Transverse colon (tissue), 4 donors: ENCODE results near the gene SMAD1. TPM values are rescaled to one million over a fixed set of nuclear protein-coding genes. Genes with fewer than 3 reads are reported as not detected.
"Not testable (repeated sequence)": the region's sequence is repeated elsewhere in the genome, so short reads cannot be mapped to it uniquely, and the experiment has no call there.

Experiments used
- DNase-seq: peaks from one replicate; pipeline ENCODE4 v3.0.0-alpha.2; 2019
- H3K27ac ChIP-seq, 4 donors: fragments of 200-600 bp; sonication (generic); 2 replicates each; pipeline ENCODE4 v1.5.1; 2016 to 2018; ENCODE audit warnings: inconsistent platforms in 4 of 4
- H3K27me3 ChIP-seq: fragments of 200-600 bp; sonication (generic); 2 replicates; pipeline ENCODE4 v1.5.1; 2017; ENCODE audit warnings: inconsistent platforms
- H3K36me3 ChIP-seq, 4 donors: fragments of 200-600 bp; sonication (generic); 2 replicates each; pipeline ENCODE4 v1.5.1; 2017 to 2019; ENCODE audit warnings: inconsistent platforms in 4 of 4
- H3K4me1 ChIP-seq, 4 donors: fragments of 200-600 bp; sonication (generic); 2 replicates each; pipeline ENCODE4 v1.5.1; 2017 to 2020; ENCODE audit warnings: inconsistent platforms in 4 of 4
- H3K4me3 ChIP-seq, 4 donors: fragments of 200-600 bp; sonication (generic); 1 replicate in 1 of 4; 2 replicates in 3 of 4; pipeline versions ENCODE4 v1.5.1 to v1.6.1; 2017 to 2019; ENCODE audit warnings: inconsistent platforms in 4 of 4
- H3K9me3 ChIP-seq, 2 donors: fragments of 200-600 bp; sonication (generic); 2 replicates each; pipeline ENCODE4 v1.5.1; 2017 to 2019; ENCODE audit warnings: inconsistent platforms in 2 of 2
- CTCF ChIP-seq, 5 experiments: fragments of 200-600 bp in 3 of 5; fragments of 450-650 bp in 2 of 5; sonication (generic) in 3 of 5; IDR thresholded peaks; 1 replicate in 2 of 5; 2 replicates in 3 of 5; pipeline ENCODE4 v1.5.1; 2016 to 2017; ENCODE audit warnings: antibody characterized with exemption in 5 of 5, inconsistent platforms in 3 of 5, mild to moderate bottlenecking in 2 of 5, moderate library complexity in 1 of 5
- EP300 ChIP-seq: sonication (generic); formaldehyde crosslinking; IDR thresholded peaks from one replicate; pipeline ENCODE4 v1.6.1; 2017; ENCODE audit warnings: antibody characterized with exemption, low read depth
- POLR2A ChIP-seq: fragments of 450-650 bp; IDR thresholded peaks from one replicate; pipeline ENCODE4 v1.6.1; 2016; ENCODE audit warnings: antibody characterized with exemption, mild to moderate bottlenecking, moderate library complexity
- POLR2AphosphoS5 ChIP-seq, 3 donors: sonication (generic); formaldehyde crosslinking; IDR thresholded peaks; one replicate each; pipeline ENCODE4 v1.6.1; 2016; ENCODE audit warnings: antibody characterized with exemption in 3 of 3
- WGBS, 2 donors: methylation state at CpG; one replicate each; pipeline ENCODE4 v1.1.5; 2018; ENCODE audit warnings: low coverage in 1 of 2; 5-methylcytosine and 5-hydroxymethylcytosine counted together
- in situ Hi-C, 4 donors: fragments of 200-750 bp; cut with MboI; loops; one replicate each; pipeline versions ENCODE4 v1.15.0 to v1.15.1; 2017; ENCODE audit warnings: low sequenced_read_pairs in 3 of 4, low pct_ligation_motif_present in 1 of 4, low pct_unique_long_range_greater_than_20kb in 1 of 4
- intact Hi-C: fragments of 100-400 bp; cut with DNase I; formaldehyde crosslinking; loops from one replicate; pipeline ENCODE4 v1.15.1; 2023; ENCODE audit warnings: low total_unique reads
- total RNA-seq, 4 donors: library from RNA; depleted of rRNA; stranded (reverse); fragments of >200 nt; gene quantifications; one replicate each; pipeline ENCODE4 v1.1.0, GENCODE V29; 2016

The SMAD1 gene
- total RNA-seq, 4 donors from 2014 or later, result 42.9 to 65.1 (median 46.5) TPM

DNA sequence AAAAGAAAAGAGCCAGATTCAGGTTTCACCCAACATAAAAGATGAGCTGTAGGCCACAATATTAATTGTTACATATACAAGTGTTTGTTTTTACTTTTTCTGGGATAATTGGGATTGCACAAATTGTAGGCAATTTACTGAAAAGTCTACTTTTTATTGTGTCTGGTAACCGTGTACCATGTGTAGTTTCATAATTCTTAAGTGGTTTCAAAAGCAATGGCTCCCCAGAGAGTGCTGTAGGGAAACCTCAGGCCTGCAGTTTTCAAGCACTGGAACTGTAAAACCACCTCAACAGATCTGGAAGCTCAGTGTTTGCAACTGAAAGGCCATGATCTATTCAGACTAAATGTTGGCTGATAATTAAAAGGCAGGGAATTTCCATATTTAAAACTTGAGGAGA lies 83.7 kb downstream of the SMAD1 start:
- peaks cover 0 to 3% of the 10 kb centered on the region in 2 donors for H3K9me3 ChIP-seq
- intact Hi-C loops, result no loop called here
- no peaks in the 10 kb centered on the region for H3K4me1 ChIP-seq
- DNase-seq, result no peak
- in situ Hi-C loops, result loop anchor here in 3 of 4 donors (25.0 kb wide), 2 partner anchors 328 to 353 kb away; no protein-coding TSS in a partner anchor
- 32 to 38% methylated on average over 1 of the region's 1 CpG for WGBS, 2 donors
- H3K27ac ChIP-seq, result no peak overlapping the region
- no peaks in the 10 kb centered on the region for H3K36me3 ChIP-seq
- no peak for TF ChIP-seq POLR2A
- no peak for TF ChIP-seq EP300
- TF ChIP-seq CTCF (IDR thresholded peaks at IDR 0.05), result no peak
- no peak for TF ChIP-seq POLR2AphosphoS5 (IDR thresholded peaks at IDR 0.05)
- H3K4me3 ChIP-seq, result no peak overlapping the region
- no peaks in the 10 kb centered on the region for H3K27me3 ChIP-seq

DNA sequence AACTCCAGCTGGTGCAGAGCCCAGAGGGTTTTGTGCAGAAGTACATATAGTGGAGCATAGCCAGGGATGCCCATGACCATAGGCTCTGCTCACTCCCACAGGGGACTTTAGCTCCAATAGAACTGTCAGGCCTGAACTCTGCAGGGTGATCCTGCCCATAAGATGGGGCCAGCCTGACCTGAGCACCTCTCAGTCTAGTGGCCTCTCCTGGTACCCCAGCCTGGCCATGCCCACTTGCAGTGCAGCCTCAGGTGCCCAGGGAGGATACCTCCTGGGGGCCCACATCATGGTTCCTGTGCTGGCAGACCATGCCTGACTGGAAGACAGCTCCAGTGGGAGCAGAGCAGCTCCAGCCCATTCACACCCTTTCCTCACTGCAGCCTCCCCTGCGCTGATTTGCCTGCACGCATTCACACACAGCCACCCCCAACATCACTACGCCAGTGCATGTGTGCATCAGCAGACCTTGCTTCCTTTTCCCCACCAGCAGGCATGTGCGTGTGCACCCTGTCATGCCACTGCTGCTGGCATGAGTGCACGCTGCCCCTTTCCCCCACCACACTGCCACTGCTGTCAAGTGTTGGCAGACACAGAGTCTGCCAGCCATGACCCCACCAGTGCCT lies 84.5 kb downstream of the SMAD1 start:
- Histone ChIP-seq H3K27ac (no peak overlapping the region), H3K27me3 (no peaks in the 10 kb centered on the region), H3K4me1 (no peaks in the 10 kb centered on the region), H3K9me3 (peaks cover 0 to 3% of the 10 kb centered on the region in 2 donors), H3K36me3 (no peaks in the 10 kb centered on the region), H3K4me3 (no peak overlapping the region)
- 87% methylated on average over 5 of the region's 5 CpGs; no CpG with 5 or more reads in 1 of the 2 donors for WGBS, 2 donors
- intact Hi-C loops (no loop called here), in situ Hi-C loops (loop anchor here in 3 of 4 donors (25.0 kb wide), 2 partner anchors 329 to 354 kb away; no protein-coding TSS in a partner anchor)
- TF ChIP-seq POLR2A (no peak), CTCF (IDR thresholded peaks at IDR 0.05) (no peak), EP300 (no peak), POLR2AphosphoS5 (IDR thresholded peaks at IDR 0.05) (no peak)
- no peak for DNase-seq

- no peak for TF ChIP-seq POLR2A
- no peak for TF ChIP-seq EP300
- no peak for TF ChIP-seq CTCF (IDR thresholded peaks at IDR 0.05)
- TF ChIP-seq POLR2AphosphoS5 (IDR thresholded peaks at IDR 0.05), result no peak
- no peak overlapping the region for H3K4me3 ChIP-seq
- H3K27ac ChIP-seq, result no peak overlapping the region
- in situ Hi-C loops (loop anchor here in 3 of 4 donors (25.0 kb wide), 2 partner anchors 329 to 354 kb away; no protein-coding TSS in a partner anchor), intact Hi-C loops (no loop called here)
- no peaks in the 10 kb centered on the region for H3K4me1 ChIP-seq
- H3K27me3 ChIP-seq, result no peaks in the 10 kb centered on the region
- no peak for DNase-seq
- H3K36me3 ChIP-seq, result no peaks in the 10 kb centered on the region
- H3K9me3 ChIP-seq, result peaks cover 0 to 3% of the 10 kb centered on the region in 2 donors
- WGBS, 2 donors, result 82% methylated on average over 5 of the region's 5 CpGs; no CpG with 5 or more reads in 1 of the 2 donors
These were observed 85.1 kb downstream of the SMAD1 start for GRCh38 chr4:145566768-145567167.

DNA sequence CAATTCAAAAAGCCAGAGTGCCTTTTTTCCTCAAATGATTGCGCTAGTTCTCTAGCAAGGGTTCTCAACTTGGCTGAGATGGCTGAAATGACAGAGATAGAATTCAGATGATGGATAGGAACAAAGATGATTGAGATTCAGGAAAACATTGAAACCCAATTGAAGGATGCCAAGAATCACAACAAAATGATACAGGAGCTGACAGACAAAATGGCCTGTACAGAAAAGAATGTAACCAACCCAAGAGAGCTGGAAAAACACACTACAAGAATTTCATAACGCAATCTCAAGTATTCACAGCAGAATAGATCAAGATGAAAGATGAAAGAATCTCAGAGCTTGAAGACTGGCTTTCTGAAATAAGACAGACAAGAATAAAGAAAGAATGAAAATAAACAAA lies 85.9 kb downstream of the SMAD1 start:
- Histone ChIP-seq H3K27me3 (no peaks in the 10 kb centered on the region), H3K9me3 (peaks cover 0 to 3% of the 10 kb centered on the region in 2 donors), H3K4me1 (no peaks in the 10 kb centered on the region), H3K27ac (no peak overlapping the region), H3K4me3 (no peak overlapping the region), H3K36me3 (no peaks in the 10 kb centered on the region)
- intact Hi-C loops, result no loop called here
- DNase-seq, result no peak
- in situ Hi-C loops, result loop anchor here in 3 of 4 donors (25.0 kb wide), 2 partner anchors 330 to 355 kb away; no protein-coding TSS in a partner anchor
- no peak for TF ChIP-seq CTCF (IDR thresholded peaks at IDR 0.05)
- no peak for TF ChIP-seq POLR2A
- no peak for TF ChIP-seq POLR2AphosphoS5 (IDR thresholded peaks at IDR 0.05)
- no peak for TF ChIP-seq EP300
- WGBS, 2 donors, result 84 to 85% methylated on average over 2 of the region's 2 CpGs

DNA sequence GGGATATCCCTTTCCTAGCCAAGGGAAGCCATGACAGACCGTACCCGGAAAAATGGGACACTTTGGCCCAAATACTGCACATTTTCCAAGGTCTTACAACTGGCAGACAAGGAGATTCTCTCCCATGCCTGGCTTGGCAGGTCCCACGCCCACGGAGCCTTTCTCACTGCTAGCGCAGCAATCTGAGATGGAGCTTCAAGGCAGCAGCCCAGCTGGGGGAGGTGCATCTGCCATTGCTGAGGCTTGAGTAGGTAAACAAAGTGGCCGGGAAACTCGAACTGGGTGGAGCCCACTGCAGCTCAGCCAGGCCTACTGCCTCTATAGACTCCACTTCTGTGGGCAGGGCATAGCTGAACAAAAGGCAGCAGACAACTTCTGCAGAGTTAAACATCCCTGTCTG lies 92.9 kb downstream of the SMAD1 start:
- H3K4me1 ChIP-seq, H3K27ac ChIP-seq, H3K4me3 ChIP-seq, intact Hi-C loops, H3K9me3 ChIP-seq, H3K36me3 ChIP-seq, DNase-seq, H3K27me3 ChIP-seq: not testable (repeated sequence)
- 76% methylated on average over 7 of the region's 7 CpGs; no CpG with 5 or more reads in 1 of the 2 donors for WGBS, 2 donors
- in situ Hi-C loops, result loop anchor here in 3 of 4 donors (25.0 kb wide), 2 partner anchors 337 to 362 kb away; no protein-coding TSS in a partner anchor
